PC-3 (cell line): ENCODE results near the gene CNIH4. TPM values are rescaled to one million over a fixed set of nuclear protein-coding genes. Genes with fewer than 3 reads are reported as not detected.

Source experiments
- ATAC-seq: fragments of 200-7000 bp; cut with Tn5 transposase; 2 replicates; pipeline ENCODE4 v1.9.1; 2020; ENCODE audit warnings: mild to moderate bottlenecking, moderate library complexity
- BruUV-seq: library from RNA; stranded (reverse); fragments of 400-500 nt; replicated peaks from 2 replicates; lab custom pipeline; 2021; lab: Mats Ljungman, UMichigan
- CTCF ChIA-PET: fragments of 300-600 bp; sonication (Branson Sonifier 250); formaldehyde crosslinking; loops from one replicate; lab custom pipeline; 2022; ENCODE audit warnings: antibody characterized with exemption; lab: Charles Lee
- POLR2A ChIA-PET: fragments of 300-600 bp; sonication (Branson Sonifier 250); formaldehyde crosslinking; loops from one replicate; lab custom pipeline; 2022; ENCODE audit warnings: antibody characterized with exemption; ENCODE audit not compliant: unreplicated experiment; lab: Charles Lee
- DNase-seq: peaks from one replicate; pipeline ENCODE4 v3.0.0-alpha.2; 2015
- H2AFZ ChIP-seq: fragments of 300-600 bp; sonication (generic); 2 replicates; pipeline ENCODE4 v1.6.0; 2016; ENCODE audit warnings: antibody characterized with exemption, low read length
- H3F3A ChIP-seq: fragments of 300-600 bp; sonication (generic); one replicate; pipeline ENCODE4 v1.6.0; 2017; ENCODE audit warnings: antibody characterized with exemption, low read length, control low read depth, mild to moderate bottlenecking; ENCODE audit not compliant: unreplicated experiment
- H3K27ac ChIP-seq: fragments of 300-600 bp; sonication (generic); 2 replicates; pipeline ENCODE4 v1.5.1; 2016; ENCODE audit warnings: mild to moderate bottlenecking, low read length
- H3K27me3 ChIP-seq: fragments of 300-600 bp; sonication (generic); 2 replicates; pipeline ENCODE4 v1.6.1; 2016; ENCODE audit warnings: low read length, mixed read lengths
- H3K36me3 ChIP-seq: fragments of 300-600 bp; sonication (generic); 2 replicates; pipeline ENCODE4 v1.6.1; 2016; ENCODE audit warnings: low read depth, mixed run types, low read length, mixed read lengths
- H3K4me1 ChIP-seq: fragments of 300-600 bp; sonication (generic); 2 replicates; pipeline ENCODE4 v1.5.1; 2016; ENCODE audit warnings: low read length; ENCODE audit not compliant: insufficient read depth
- H3K4me2 ChIP-seq: fragments of 300-600 bp; sonication (generic); 2 replicates; pipeline ENCODE4 v1.6.0; 2016; ENCODE audit warnings: low read length
- H3K4me3 ChIP-seq: fragments of 300-600 bp; sonication (generic); 2 replicates; pipeline ENCODE4 v1.5.1; 2016; ENCODE audit warnings: mild to moderate bottlenecking, low read length, mixed read lengths
- H3K79me2 ChIP-seq: fragments of 300-600 bp; sonication (generic); 2 replicates; pipeline ENCODE4 v1.6.1; 2017; ENCODE audit warnings: low read length, mixed read lengths
- H3K9ac ChIP-seq: fragments of 300-600 bp; sonication (generic); 2 replicates; pipeline ENCODE4 v1.6.0; 2016; ENCODE audit warnings: mild to moderate bottlenecking, low read length
- H3K9me2 ChIP-seq: fragments of 300-600 bp; sonication (generic); replicated peaks from 2 replicates; pipeline ENCODE4 v1.6.1; 2016; ENCODE audit warnings: mixed run types, low read length, mixed read lengths
- H3K9me3 ChIP-seq: fragments of 300-600 bp; sonication (generic); 2 replicates; pipeline ENCODE4 v1.6.1; 2016; ENCODE audit warnings: low read length, mixed read lengths
- H4K20me1 ChIP-seq: fragments of 300-600 bp; sonication (generic); 2 replicates; pipeline ENCODE4 v1.6.1; 2016; ENCODE audit warnings: low read length, mixed read lengths
- EZH2 ChIP-seq: fragments of 300-600 bp; sonication (generic); IDR thresholded peaks from one replicate; pipeline ENCODE4 v1.6.1; 2017; ENCODE audit warnings: antibody characterized with exemption, mild to moderate bottlenecking, low read length; ENCODE audit not compliant: unreplicated experiment
- EZH2phosphoT487 ChIP-seq: fragments of 300-600 bp; sonication (generic); IDR thresholded peaks from 2 replicates; pipeline ENCODE4 v1.6.1; 2018; ENCODE audit warnings: mild to moderate bottlenecking, antibody characterized with exemption, low read length, borderline replicate concordance
- intact Hi-C: fragments of 100-400 bp; cut with micrococcal nuclease; formaldehyde crosslinking; loops from 2 replicates; pipeline ENCODE4 v1.9.0; 2023
- total RNA-seq: library from RNA; depleted of rRNA; stranded (reverse); fragments of >200 nt; gene quantifications from 2 replicates; pipeline ENCODE4 v1.2.3, GENCODE V29; 2014
- TF ChIP-seq, protein P1 (sequence below): fragments of 300-600 bp; sonication (generic); conservative IDR thresholded peaks from 2 replicates; pipeline ENCODE4 v1.5.1; 2017; ENCODE audit warnings: antibody characterized with exemption, low read depth, mild to moderate bottlenecking, low read length

Gene CNIH4
- total RNA-seq, 1 experiment from 2014 or later, result 89.9 TPM

DNA sequence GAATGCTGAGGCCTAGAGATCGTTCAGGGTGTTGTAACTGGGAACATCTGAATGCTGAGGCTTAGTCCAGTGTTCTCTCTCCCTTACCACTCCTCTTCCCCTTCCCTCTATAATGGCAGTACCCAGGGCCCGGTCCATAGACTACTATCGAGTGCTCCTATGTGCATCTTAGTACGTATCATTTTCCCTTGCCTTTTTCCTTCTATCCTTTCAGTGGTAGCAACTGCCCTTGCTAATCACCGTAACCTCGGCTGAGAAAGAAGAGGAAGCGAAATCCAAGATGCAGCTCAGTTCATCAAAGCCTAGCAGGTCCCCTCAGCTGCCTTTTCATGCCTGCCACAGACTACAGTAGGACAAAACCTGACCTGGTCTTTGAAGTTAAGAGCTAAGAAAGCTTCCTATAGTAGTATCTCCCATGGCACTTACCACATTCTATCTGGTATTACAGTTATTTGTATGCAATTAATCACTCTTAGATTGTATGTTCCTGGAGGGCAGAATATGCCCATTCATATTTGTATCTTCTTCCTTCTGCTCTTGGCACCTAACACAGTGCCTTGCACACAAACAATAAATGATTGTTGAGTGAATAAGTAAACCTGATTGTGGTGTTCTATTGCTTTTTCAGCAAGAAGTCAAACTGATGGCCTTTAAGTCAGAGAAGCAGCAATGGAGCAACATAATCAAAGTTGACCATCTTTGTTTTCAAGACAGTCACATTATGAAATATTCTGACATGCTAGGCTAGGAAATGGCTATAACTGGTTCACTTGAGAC is 22.4 kb downstream of the CNIH4 start:
- Histone ChIP-seq H3K79me2 (no peaks in the 10 kb centered on the region), H3K27ac (no peak overlapping the region), H4K20me1 (no peaks in the 10 kb centered on the region), H3K9me3 (no peaks in the 10 kb centered on the region), H3K4me3 (no peak overlapping the region), H2AFZ (no peak overlapping the region), H3F3A (no peaks in the 10 kb centered on the region), H3K9ac (no peak overlapping the region), H3K9me2 (no peaks in the 10 kb centered on the region), H3K4me1 (peaks cover 18% of the 10 kb centered on the region), H3K27me3 (no peaks in the 10 kb centered on the region), H3K4me2 (no peak overlapping the region), H3K36me3 (peaks cover 35% of the 10 kb centered on the region; the same call in 1 of the 2 replicates)
- no TSS peak for BruUV-seq
- ATAC-seq, result no peak
- ChIA-PET POLR2A (no interaction called here), CTCF (no interaction called here)
- intact Hi-C loops, result no loop called here
- no peak for DNase-seq
- no peak for TF ChIP-seq EZH2
- TF ChIP-seq, protein P1, sequence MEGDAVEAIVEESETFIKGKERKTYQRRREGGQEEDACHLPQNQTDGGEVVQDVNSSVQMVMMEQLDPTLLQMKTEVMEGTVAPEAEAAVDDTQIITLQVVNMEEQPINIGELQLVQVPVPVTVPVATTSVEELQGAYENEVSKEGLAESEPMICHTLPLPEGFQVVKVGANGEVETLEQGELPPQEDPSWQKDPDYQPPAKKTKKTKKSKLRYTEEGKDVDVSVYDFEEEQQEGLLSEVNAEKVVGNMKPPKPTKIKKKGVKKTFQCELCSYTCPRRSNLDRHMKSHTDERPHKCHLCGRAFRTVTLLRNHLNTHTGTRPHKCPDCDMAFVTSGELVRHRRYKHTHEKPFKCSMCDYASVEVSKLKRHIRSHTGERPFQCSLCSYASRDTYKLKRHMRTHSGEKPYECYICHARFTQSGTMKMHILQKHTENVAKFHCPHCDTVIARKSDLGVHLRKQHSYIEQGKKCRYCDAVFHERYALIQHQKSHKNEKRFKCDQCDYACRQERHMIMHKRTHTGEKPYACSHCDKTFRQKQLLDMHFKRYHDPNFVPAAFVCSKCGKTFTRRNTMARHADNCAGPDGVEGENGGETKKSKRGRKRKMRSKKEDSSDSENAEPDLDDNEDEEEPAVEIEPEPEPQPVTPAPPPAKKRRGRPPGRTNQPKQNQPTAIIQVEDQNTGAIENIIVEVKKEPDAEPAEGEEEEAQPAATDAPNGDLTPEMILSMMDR, result no peak
- no peak for TF ChIP-seq EZH2phosphoT487

DNA sequence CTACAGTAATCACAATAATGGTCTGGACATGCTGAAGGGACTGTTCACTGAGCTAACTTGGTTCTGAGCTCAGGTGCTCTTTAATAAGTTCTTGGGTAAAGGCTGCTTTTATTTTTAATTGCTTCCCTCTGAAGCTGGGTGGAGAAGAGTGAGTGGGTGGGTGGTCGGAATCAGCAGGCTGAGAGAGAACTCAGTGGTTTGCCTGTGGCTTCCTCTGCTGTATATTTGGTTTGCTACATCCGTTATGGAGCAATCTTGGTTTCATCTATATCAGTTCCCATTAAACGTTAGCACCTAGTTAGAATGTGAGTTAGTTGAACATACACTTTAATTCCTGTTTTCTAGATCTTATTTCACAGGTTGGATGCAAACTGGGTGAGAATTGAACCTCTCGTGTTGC is 23.3 kb downstream of the CNIH4 start:
- Histone ChIP-seq H4K20me1 (no peaks in the 10 kb centered on the region), H3F3A (no peaks in the 10 kb centered on the region), H3K27me3 (no peaks in the 10 kb centered on the region), H3K4me3 (no peak overlapping the region), H3K79me2 (no peaks in the 10 kb centered on the region), H3K27ac (no peak overlapping the region), H2AFZ (no peak overlapping the region), H3K9me3 (no peaks in the 10 kb centered on the region), H3K9ac (no peak overlapping the region), H3K36me3 (peaks cover 31% of the 10 kb centered on the region; the same call in 1 of the 2 replicates), H3K9me2 (no peaks in the 10 kb centered on the region), H3K4me1 (peaks cover 18% of the 10 kb centered on the region), H3K4me2 (no peak overlapping the region)
- intact Hi-C loops, result loop anchor here (5.0 kb wide), 1 partner anchor 77 kb away; no protein-coding TSS in a partner anchor
- POLR2A ChIA-PET, result interaction anchor here (0.5 kb wide), 1 partner anchor 41 kb away, joined by 5 read pairs; no protein-coding TSS in a partner anchor
- TF ChIP-seq, protein P1, result no peak
- TF ChIP-seq EZH2, result no peak
- TF ChIP-seq EZH2phosphoT487, result no peak
- CTCF ChIA-PET, result no interaction called here
- no TSS peak for BruUV-seq
- DNase-seq, result no peak
- no peak for ATAC-seq
